HG03196 (cell line): Measurements from ENCODE around the gene BCO2.
"Not testable (repeated sequence)": the region's sequence is repeated elsewhere in the genome, so short reads cannot be mapped to it uniquely, and the experiment has no call there.

ENCODE experiments used
- ATAC-seq: cut with Tn5 transposase; IDR thresholded peaks from one replicate; pipeline ENCODE4 v1.9.1; 2021; ENCODE audit not compliant: unreplicated experiment

BCO2 gene, protein sequence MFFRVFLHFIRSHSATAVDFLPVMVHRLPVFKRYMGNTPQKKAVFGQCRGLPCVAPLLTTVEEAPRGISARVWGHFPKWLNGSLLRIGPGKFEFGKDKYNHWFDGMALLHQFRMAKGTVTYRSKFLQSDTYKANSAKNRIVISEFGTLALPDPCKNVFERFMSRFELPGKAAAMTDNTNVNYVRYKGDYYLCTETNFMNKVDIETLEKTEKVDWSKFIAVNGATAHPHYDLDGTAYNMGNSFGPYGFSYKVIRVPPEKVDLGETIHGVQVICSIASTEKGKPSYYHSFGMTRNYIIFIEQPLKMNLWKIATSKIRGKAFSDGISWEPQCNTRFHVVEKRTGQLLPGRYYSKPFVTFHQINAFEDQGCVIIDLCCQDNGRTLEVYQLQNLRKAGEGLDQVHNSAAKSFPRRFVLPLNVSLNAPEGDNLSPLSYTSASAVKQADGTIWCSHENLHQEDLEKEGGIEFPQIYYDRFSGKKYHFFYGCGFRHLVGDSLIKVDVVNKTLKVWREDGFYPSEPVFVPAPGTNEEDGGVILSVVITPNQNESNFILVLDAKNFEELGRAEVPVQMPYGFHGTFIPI

DNA sequence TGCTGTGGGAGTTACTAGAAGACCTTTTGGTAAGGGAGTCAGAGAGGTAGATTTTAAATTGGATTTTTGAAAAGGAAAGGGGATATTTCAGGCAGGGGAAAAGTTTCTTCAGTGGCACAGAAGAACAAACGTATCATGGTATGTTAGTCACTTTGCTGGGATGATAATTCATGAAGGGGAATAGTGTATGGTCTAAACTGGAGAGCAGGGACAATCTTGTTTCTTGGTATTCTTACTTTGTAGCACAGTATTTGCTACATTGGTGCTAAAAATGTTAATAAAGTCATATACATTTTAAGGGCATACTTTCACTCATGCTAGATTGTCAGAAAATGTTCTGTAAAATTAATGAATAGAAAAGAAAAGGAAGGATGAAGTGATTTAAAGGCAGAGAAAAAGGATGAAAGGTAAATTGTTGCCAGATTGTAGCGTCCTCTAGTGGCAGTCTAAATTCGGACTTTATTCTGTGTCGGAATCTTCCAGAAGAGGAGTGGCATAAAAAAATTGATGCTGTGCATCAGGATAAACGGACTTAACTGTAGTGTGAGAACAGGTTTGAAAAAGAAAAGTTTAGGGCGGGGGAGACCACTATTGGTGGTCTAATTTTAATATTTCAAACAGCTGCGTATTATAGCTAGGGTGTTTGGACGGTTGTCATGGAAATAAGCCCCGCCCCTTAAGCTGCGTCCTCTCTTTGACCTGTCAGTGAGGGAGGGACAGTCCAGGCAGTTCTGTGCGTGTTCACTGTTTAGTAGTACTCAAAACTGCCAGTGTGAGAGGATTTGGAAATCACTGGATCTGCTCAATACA is at the start of gene BCO2:
BCO2 (plus strand) TSS at position 724 of the 810 bp plus-strand sequence. CDS start 90 bp downstream, outside the sequence.
- peak; percentile 35 for ATAC-seq

DNA sequence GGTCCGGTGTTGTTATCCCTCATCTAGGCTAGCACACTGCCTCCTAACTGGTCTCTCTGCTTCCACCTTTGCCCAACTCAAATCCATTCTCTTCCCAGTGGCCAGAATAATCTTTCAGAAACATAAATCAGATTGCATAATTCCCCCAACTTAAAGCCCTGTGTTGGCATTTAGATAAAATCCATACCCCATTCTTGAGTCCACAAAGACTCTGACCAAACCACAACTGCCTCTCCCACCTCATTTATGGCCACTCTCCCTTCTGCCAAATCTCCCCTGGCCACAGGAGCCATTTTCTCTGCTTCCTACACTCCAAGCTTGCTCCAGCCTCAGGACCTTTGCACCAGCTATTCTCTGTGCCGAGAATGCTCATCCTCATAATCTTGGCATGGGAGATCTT is 48.3 kb upstream of the BCO2 start:
- no peak for ATAC-seq

DNA sequence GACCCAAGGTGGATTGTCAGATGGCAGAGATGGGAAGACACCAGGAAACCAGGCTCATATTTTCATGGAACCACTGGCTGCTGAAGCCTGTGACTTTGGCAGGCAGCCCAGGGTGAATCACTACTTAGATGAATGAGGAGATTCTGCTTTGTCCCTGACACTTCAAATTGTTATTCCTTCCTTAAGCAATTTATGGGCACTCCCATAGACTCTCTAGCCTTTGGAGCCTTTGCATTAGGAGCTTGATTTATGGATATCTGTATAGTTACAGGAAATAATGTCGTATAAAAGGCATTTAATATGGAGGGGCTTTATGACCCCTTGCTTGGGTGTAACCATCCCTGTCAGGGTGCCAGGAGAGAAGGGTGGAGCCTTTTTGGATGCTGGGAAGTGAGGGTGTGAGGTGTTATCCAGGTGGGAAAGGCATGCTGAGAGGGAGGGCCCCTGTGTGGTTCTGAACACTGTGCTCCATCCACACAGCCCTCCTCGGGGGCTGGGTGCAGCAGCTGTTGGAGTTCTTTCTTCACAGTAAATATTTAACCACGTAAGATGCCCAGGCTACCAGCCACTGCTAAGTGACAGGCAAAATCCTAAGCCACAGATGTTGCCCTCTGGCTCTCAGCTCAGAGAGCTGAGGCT is 46.7 kb upstream of the BCO2 start:
- ATAC-seq, result no peak

DNA sequence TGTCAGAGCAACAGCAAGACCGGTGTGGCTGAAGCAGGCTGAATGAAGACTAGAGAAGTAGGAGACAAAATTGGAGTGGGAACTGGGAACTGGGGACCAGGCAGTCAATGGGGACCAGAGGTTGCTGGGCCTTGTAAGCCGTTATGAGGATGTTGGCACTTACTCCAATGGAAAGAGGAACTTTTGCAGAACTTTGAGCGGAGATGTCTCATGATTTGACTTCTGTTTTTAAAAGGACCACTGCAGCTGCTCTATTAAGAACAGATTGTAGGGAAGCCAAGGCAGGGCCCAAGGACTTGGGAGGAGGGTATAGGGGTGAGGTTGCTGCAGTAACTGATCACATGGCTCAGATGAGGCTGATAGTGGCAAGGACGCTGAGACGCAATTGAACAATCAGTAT is 45.7 kb upstream of the BCO2 start:
- no peak for ATAC-seq

DNA sequence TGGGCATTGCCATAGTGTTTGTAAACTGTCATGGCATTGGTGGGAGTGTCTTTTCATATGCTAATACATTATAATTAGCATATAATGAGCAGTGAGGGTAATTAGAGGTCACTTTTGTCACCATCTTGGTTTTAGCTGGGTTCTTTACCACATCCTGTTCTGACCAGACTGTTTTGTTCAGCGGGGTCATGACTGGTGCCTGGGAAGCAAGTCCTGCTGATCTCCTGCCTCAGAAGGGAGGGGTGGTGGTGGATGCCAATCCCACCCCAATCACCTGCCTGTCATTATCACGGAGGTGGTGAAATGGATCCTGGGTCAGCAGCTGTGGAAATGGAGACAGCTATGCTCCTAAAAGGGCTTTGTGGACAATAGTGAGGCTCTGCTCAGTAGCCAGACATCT is 42.6 kb upstream of the BCO2 start:
- no peak for ATAC-seq

DNA sequence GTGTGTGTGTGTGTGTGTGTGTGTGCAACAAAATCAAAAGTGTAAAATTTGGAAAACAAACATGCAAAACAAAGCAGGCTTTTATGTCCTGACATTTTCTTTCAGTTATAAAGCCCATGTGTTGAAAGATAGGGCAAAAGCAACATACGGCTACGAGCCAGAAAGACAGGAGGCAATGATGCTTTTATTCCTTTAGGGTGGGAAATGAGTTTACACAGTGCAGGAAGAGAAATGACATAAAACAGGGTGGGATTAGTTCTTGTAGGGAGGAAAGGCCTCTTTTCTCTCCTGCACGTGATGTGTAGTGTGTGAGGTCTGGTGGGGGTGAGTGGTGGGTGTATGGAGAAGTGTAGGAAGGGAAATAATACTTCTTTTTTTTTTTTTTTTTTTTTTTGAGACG is 40.8 kb upstream of the BCO2 start:
- no peak for ATAC-seq

DNA sequence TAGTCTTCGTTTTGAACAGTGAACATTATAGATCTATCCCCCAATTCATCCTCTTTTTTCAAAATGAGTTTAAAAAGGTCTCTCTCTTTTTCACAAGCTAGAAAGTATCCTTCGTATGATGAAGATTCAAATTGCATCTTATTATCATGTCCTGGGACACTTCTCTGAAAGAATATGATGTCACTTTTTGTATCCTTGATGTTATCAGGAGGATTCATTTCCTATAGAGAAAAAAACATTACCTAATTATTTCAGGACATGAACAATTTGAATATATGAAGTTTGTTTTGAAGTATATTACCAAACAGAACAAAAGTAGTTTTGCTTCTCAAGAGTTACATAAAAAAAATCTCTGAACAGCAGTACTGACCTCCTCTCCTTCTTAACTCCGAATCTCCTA is 31.7 kb upstream of the BCO2 start:
- no peak for ATAC-seq

DNA sequence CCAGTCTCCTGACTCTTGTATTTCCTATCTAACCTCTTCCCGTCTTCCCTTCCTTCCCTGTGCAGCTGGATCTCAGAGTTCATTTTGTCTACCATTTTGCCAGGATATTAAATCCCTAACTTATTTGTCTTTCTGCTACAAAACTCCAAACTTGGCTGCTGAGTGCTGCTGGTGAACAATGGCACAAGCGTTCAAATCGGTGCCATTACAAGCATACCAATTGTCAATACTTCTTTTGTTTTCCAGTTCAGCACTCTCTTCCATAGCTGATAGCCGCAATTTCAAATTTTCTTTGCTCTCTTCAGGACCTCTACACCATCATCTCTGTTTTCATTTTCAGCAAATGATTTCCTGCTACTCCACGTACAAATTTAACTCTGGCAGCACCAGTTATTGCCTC is 24.8 kb upstream of the BCO2 start:
- ATAC-seq, result no peak

DNA sequence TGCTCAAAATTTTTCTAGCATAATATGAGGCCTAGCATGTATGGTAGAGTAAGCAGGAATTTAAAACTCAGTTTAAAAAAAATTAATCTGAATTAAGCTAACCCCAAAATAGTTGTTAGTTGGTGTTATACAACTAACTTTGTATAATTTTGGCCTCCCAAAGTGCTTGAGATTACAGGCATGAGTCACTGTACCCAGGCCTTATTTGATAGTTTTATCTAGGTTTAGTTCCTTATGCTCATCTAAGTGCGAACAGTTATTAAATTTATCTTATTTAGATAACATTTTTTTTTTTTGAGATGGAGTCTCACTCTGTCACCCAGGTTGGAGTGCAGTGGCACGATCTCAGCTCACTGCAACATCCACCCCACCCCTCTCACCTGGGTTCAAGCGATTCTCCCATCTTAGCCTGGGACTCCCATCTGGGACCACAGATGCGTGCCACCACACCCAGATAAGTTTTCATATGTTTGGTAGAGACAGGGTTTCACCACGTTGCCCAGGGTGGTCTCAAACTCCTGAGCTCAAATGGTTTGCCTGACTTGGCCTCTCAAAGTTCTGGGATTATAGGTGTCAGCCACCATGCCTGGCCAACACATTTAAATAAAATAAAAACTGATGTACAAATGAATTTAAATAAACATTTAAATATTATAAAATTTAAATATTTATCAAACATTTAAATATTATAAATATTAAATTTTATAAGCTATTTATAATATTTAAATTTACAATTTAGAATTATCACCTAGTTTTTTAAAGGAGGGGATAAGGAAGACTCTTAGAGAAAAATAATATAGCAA is 19.0 kb upstream of the BCO2 start:
- no peak for ATAC-seq

DNA sequence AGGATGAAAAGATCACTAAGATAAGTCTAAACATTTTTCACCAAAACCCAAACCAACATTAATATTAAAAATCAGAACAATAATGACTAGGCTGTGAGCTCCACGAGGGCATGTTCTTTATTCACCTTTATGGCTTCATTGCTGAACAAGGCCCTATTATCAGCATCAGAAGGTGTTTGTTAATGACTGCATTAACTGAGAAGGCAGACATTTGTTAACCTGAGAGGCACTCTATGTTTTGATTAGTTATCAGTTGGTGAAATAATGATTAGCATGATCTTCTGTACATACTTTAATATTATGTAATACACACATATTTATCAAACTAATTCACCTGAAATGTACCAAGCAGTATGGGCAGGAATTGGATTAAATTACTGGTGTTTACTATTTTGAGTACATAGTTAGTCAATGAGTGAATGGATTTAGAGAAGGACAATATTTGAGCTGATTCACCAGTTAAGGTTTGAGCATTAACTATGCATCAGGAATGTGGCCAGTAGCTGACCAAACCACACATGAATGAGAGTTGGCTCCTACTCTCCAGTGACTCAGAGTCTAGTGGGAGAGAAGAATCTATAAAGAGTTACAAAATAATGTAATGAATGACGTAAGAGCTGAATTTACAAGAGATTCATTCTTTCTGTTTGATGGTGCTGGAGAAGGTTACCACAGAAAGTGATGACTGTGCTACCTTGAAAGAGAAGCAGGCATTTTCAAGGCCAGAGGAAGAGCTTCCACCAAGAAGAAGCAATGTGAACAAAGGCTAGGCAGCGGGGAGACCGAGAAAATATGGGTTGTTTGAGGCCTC is 18.2 kb upstream of the BCO2 start:
- peak; percentile 60 for ATAC-seq

DNA sequence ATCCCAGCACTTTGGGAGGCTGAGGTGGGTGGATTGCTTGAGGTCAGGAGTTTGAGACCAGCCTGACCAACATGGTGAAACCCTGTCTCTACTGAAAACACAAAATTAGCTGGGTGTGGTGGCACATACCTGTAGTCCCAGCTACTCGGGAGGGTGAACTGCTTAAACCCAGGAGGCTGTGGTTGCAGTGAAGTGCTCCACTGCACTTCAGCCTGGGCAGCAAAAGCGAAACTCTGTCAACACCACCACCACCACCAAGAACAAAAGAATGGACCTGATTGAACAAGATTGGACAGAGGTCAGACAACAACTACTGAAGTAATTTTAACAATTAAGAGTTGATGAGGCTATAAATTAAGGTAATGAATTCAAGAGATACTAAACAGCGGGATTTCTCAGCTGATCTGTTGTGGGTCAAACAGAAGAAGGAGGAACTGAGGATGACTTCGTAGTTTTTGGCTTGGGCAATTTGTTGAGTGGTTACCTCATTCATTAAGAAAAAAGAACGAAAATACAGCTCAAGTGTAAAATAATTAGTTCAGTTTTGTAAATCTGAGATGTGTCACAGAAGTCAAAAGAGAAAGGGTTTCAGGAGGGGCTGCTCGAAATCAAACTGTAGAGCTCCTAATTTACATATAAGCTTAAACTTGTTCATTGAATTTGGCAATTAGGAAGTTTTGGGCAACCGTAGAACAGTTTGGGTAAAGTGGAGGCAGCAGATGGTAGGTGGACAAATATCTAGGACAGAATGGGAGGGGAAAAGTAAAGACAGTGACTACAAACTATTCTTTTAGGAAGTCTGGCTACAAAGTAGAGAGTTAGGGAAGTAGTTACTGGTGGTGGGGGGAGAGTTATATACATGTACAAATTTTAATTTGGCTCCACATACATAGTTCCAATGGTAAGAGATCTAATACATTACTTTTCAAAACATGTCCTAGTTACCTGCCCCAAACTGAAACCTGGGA is 15.9 kb upstream of the BCO2 start:
- no peak for ATAC-seq

DNA sequence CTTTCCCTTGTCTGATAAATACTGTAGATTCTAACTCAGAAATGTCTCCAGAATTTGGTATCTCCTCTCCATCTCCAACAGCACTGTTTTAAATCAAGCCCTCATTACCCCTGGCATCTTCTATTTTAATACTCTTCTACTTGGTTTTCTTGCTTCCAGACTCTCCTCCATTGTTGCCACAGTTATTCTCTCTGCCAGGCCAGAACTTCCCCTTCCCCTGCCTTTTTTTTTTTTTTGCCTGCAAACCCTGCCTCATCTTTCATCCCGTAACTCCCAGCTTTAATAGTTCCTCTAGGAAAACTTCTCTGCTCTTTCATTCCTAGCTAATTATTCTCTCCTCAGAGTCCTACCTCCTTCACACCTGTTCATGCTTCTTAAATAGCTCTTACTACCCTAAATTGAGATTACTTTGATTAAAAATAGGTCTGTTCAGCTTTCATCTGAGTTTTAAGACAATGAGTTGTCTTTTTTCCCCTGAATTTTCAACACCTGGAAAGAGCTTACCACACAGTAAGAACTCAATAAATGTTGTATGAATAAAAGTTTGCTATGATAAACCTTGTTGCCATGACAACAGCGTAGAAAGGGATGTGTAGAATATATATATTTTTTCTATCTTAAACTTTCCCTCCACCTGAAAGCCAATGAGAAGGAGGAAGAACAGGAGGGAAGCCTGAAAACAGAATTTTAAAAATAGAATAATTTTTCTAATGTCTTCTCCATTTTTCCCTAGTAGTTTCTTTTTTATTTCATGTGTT is 15.0 kb upstream of the BCO2 start:
- ATAC-seq, result no peak

DNA sequence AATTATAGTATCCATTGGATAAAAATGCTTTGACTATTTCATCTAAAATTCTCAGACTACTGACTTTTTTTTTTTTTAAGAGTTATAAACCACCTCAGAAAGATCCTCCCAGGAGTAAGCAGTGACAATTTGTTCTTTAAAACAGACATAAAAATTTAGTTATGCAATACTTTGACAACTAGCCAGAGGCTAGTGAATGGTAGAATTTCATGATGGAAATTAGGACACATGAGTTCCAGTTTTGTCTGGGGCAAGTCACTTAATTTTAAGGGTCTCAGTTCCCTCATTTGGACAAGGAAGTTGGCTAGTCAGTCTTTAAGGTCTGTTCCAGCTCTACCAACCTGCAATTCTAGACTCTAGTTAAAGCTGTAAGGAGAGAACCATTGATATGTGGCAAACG is 14.3 kb upstream of the BCO2 start:
- ATAC-seq, result no peak

DNA sequence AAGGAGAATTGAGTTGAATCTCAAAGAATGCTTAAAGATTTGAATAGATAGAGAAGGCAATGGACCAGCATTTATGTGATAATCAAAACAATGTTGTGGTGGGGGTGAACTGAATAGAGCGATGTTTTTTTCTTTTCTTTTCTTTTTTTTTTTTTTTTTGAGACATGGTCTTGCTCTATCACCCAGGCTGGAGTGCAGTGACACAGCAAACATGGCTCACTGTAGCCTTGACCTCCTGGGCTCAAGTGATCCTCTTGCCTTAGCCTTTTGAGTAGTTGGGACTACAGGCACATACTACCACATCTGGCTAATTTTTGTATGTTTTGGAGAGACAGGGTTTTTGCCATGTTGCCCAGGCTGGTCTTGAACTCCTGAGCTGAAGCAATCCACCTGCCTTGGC is 13.1 kb upstream of the BCO2 start:
- not testable (repeated sequence) for ATAC-seq

DNA sequence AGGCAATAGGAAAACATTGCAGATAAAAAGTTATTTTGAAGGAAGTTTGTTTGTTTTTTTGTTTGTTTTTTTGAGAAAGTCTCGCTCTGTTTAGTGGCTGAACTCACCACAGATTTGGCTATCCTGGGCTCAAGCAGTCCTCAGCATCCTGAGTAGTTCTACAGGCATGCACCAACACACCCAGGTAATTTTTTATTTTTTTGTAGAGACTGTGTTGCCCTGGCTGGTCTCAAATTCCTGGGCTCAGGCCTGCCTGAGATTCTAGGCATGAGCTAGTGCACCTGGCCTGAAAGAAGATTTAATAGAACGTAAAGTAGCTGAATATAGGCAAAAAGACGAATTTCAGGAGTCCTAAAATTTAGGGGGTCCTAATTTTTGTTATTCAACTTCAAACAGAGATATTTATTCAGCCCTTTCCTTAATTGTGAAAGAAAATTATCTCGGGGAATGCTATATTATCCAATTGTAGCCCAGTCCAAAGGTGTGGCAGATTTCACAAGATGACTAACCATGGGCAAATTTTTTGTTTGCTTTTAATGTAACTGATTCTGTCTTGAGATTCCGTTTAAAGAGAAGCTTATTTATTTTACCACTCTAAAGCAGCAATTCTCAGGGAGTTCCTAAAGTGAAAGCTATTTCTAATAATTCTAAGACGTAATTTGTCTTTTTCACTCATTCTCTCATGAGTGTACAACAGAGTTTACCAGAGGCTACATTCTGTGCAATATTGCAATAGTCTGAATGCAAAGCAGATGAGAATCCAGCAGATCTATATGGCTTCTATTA is 12.4 kb upstream of the BCO2 start:
- no peak for ATAC-seq

DNA sequence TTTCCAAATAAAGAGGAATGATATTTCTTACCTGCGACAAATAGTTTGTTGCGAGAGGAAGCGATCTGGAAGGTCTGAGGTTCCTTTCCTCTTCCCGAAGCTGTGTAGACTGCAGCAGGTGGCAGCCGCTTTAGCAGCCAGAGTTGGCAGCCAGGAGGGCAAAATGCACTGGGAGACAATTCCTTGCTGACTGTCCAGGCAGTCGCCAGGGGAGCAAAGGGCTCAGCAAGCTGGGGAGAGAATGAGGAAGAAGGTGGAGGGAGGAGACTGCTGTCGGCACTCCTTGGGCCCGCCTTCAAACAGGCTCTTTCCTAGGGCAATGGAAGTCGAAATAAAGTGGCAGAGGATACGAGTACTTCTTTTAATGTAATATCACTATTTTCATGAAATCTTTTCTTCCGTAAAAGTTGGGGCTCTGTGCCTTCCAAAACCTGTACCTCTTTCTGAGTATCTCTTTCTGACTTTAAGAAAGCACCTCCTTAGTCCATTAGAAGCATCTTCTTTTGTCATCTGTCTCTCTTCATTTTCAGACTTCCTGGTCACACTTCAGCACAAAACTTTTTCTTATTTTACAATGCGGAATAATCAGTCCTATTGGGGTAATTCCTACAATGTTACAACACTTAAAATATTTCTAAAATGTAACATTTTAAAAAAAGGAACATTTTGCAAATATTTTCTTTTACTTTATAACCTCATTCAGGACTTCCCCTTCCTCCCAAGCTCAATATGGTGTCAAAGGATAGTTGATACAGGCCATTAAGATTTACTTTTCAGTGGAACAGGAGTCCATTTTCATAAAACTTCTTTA is 11.2 kb upstream of the BCO2 start, which contains the start of gene IL18:
IL18 (minus strand) TSS at position 220 of the 811 bp plus-strand sequence. CDS start 9,041 bp downstream, outside the sequence.
- ATAC-seq, result no peak
